Activated CD8-positive, alpha-beta T cell treated with anti-CD3 and anti-CD28 coated beads for 36 hours (primary cell): ENCODE results near the gene COPS9. TPM values are rescaled to one million over a fixed set of nuclear protein-coding genes. Genes with fewer than 3 reads are reported as not detected.
A peak's percentile ranks its signal among the peaks of the same experiment; 100 is the strongest.

Source experiments
- ATAC-seq: fragments of 200-7000 bp; cut with Tn5 transposase; one replicate; pipeline ENCODE4 v1.10.0; 2021; ENCODE audit warnings: mild to moderate bottlenecking, moderate library complexity
- CTCF ChIA-PET: fragments of 350-600 bp; sonication (Branson Sonifier 250); formaldehyde crosslinking; loops from one replicate; lab custom pipeline; 2021; ENCODE audit warnings: antibody characterized with exemption; lab: Charles Lee
- POLR2A ChIA-PET: fragments of 350-600 bp; sonication (Branson Sonifier 250); formaldehyde crosslinking; loops from one replicate; lab custom pipeline; 2021; ENCODE audit warnings: antibody characterized with exemption; lab: Charles Lee
- DNase-seq: peaks from one replicate; pipeline ENCODE4 v3.0.0-alpha.2; 2020
- H3K27ac Mint-ChIP-seq: one replicate; pipeline ENCODE4 v1.8.0; 2021; ENCODE audit warnings: mild to moderate bottlenecking, mixed read lengths
- H3K27me3 Mint-ChIP-seq: one replicate; pipeline ENCODE4 v1.8.0; 2021; ENCODE audit warnings: mixed read lengths
- H3K36me3 Mint-ChIP-seq: one replicate; pipeline ENCODE4 v1.8.0; 2021; ENCODE audit warnings: low read depth, mixed read lengths
- H3K4me1 Mint-ChIP-seq: one replicate; pipeline ENCODE4 v1.8.0; 2021; ENCODE audit warnings: low read depth, mixed read lengths
- H3K4me3 Mint-ChIP-seq: one replicate; pipeline ENCODE4 v1.8.0; 2021; ENCODE audit warnings: mild to moderate bottlenecking, moderate library complexity, mixed read lengths
- H3K9me3 Mint-ChIP-seq: one replicate; pipeline ENCODE4 v1.8.0; 2021; ENCODE audit warnings: mixed read lengths
- CTCF ChIP-seq: fragments of 200-600 bp; IDR thresholded peaks from one replicate; pipeline ENCODE4 v1.8.0; 2022; ENCODE audit warnings: antibody characterized with exemption, mild to moderate bottlenecking
- intact Hi-C: fragments of 100-400 bp; cut with micrococcal nuclease; formaldehyde crosslinking; loops from one replicate; pipeline ENCODE4 v1.10.0; 2022
- total RNA-seq, 2 experiments: library from RNA; stranded (reverse); gene quantifications; one replicate each; pipeline ENCODE4 v1.2.3, GENCODE V29; 2021

COPS9 gene
- total RNA-seq, 2 experiments from 2014 or later, result 107 to 120 TPM

- no peak overlapping the region for H3K4me3 Mint-ChIP-seq
- TF ChIP-seq CTCF, result peak; percentile 87
- intact Hi-C loops, result loop anchor here (1.0 kb wide), 1 partner anchor 83 kb away; no protein-coding TSS in a partner anchor
- H3K27ac Mint-ChIP-seq, result no peak overlapping the region
- no peaks in the 10 kb centered on the region for H3K9me3 Mint-ChIP-seq
- DNase-seq, result peak; percentile 83
- H3K27me3 Mint-ChIP-seq, result peaks cover 4% of the 10 kb centered on the region
- no peaks in the 10 kb centered on the region for H3K4me1 Mint-ChIP-seq
- CTCF ChIA-PET, result interaction anchor here (0.6 to 6.2 kb wide), 18 partner anchors 8 to 253 kb away, joined by 3 to 100 read pairs (median 3); partner anchors contain the start of gene COPS9
- POLR2A ChIA-PET, result interaction anchor here (1.0 kb wide), 1 partner anchor 104 kb away, joined by 3 read pairs; no protein-coding TSS in a partner anchor
- H3K36me3 Mint-ChIP-seq, result no peaks in the 10 kb centered on the region
- peak; percentile 97 for ATAC-seq
Observed at GRCh38 chr2:240143801-240144648, 7.9 kb upstream of the COPS9 start.

- Mint-ChIP-seq H3K36me3 (no peaks in the 10 kb centered on the region), H3K9me3 (no peaks in the 10 kb centered on the region), H3K27ac (no peak overlapping the region), H3K4me1 (no peaks in the 10 kb centered on the region), H3K27me3 (peaks cover 4% of the 10 kb centered on the region), H3K4me3 (no peak overlapping the region)
- DNase-seq, result no peak
- TF ChIP-seq CTCF, result no peak
- intact Hi-C loops, result no loop called here
- ChIA-PET POLR2A (interaction anchor here (1.0 kb wide), 1 partner anchor 103 kb away, joined by 3 read pairs; no protein-coding TSS in a partner anchor), CTCF (interaction anchor here (0.6 to 6.2 kb wide), 16 partner anchors 9 to 252 kb away, joined by 3 to 100 read pairs (median 4); no protein-coding TSS in a partner anchor)
- ATAC-seq, result no peak
Observed at GRCh38 chr2:240143276-240143675, 7.2 kb upstream of the COPS9 start.

GRCh38 chr2:240142859-240143258 is 6.8 kb upstream of the COPS9 start:
- Mint-ChIP-seq H3K36me3 (no peaks in the 10 kb centered on the region), H3K27ac (no peak overlapping the region), H3K4me3 (no peak overlapping the region), H3K4me1 (no peaks in the 10 kb centered on the region), H3K27me3 (peaks cover 4% of the 10 kb centered on the region), H3K9me3 (no peaks in the 10 kb centered on the region)
- intact Hi-C loops, result no loop called here
- ChIA-PET CTCF (interaction anchor here (0.7 to 6.2 kb wide), 11 partner anchors 9 to 130 kb away, joined by 3 to 100 read pairs (median 4); no protein-coding TSS in a partner anchor), POLR2A (no interaction called here)
- DNase-seq (no peak), ATAC-seq (no peak)
- no peak for TF ChIP-seq CTCF

- peaks cover 4% of the 10 kb centered on the region for H3K27me3 Mint-ChIP-seq
- H3K27ac Mint-ChIP-seq, result no peak overlapping the region
- TF ChIP-seq CTCF, result no peak
- DNase-seq (no peak), ATAC-seq (no peak)
- peaks cover under 1% of the 10 kb centered on the region for H3K4me1 Mint-ChIP-seq
- intact Hi-C loops, result no loop called here
- no peak overlapping the region for H3K4me3 Mint-ChIP-seq
- H3K9me3 Mint-ChIP-seq, result no peaks in the 10 kb centered on the region
- POLR2A ChIA-PET, result no interaction called here
- H3K36me3 Mint-ChIP-seq, result no peaks in the 10 kb centered on the region
- CTCF ChIA-PET, result interaction anchor here (0.9 to 6.2 kb wide), 6 partner anchors 10 to 150 kb away, joined by 3 to 100 read pairs (median 9); no protein-coding TSS in a partner anchor
Observed at GRCh38 chr2:240142256-240142775, 6.2 kb upstream of the COPS9 start.
